NT2/D1 (cell line): ENCODE results near the gene CLEC4D.
"Not testable (repeated sequence)": the region's sequence is repeated elsewhere in the genome, so short reads cannot be mapped to it uniquely, and the experiment has no call there.

Source experiments
- DNase-seq: peaks from one replicate; pipeline ENCODE4 v3.0.0-alpha.2; 2011; ENCODE audit warnings: low read depth, low spot score
- H3K27me3 ChIP-seq: 2 replicates; pipeline ENCODE4 v1.6.0; 2011; ENCODE audit warnings: mild to moderate bottlenecking; ENCODE audit not compliant: insufficient read length, insufficient read depth
- H3K36me3 ChIP-seq: 2 replicates; pipeline ENCODE4 v1.6.1; 2011; ENCODE audit warnings: mild to moderate bottlenecking, low read length, mixed read lengths; ENCODE audit not compliant: insufficient read depth, insufficient read length
- H3K4me1 ChIP-seq: 2 replicates; pipeline ENCODE4 v1.5.1; 2011; ENCODE audit not compliant: insufficient read depth, insufficient read length
- H3K4me3 ChIP-seq: 2 replicates; pipeline ENCODE4 v1.5.1; 2011; ENCODE audit warnings: low read depth; ENCODE audit not compliant: insufficient read length
- H3K9ac ChIP-seq: 2 replicates; pipeline ENCODE4 v1.6.0; 2011; ENCODE audit warnings: low read depth; ENCODE audit not compliant: insufficient read length
- H3K9me3 ChIP-seq: 2 replicates; pipeline ENCODE4 v1.5.1; 2011; ENCODE audit warnings: mild to moderate bottlenecking, low read length; ENCODE audit not compliant: insufficient read depth
- SUZ12 ChIP-seq: IDR thresholded peaks from 2 replicates; pipeline ENCODE4 v1.6.1; 2011; ENCODE audit not compliant: insufficient read length, insufficient read depth; ENCODE audit errors: extremely low read depth
- YY1 ChIP-seq: IDR thresholded peaks from 2 replicates; pipeline ENCODE4 v1.6.1; 2011; ENCODE audit not compliant: insufficient read length, insufficient read depth
- ZNF274 ChIP-seq: IDR thresholded peaks from 2 replicates; pipeline ENCODE4 v1.6.1; 2011; ENCODE audit warnings: mild to moderate bottlenecking, low read depth, low read length

The CLEC4D gene

DNA sequence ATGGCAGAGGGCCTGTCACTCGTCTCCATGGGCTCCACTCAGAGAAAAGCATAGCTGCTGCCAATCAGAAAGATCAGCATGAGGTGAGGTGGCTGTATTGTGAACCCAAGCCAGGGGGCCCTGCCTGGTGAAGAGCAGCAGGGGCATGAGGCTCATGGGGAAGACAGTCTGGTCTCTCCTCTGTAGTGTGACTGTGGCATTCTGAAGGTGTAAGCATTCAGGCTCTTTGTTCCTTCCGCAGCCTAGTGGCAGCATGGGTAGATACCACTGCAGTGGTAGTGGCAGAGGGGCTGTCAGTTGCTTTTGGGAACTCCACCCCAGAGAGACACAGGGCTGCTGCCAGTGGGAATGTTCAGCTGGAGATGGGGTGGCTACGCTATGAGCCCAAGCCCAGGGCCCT is 5.1 kb upstream of the CLEC4D start:
- Histone ChIP-seq H3K27me3 (no peaks in the 10 kb centered on the region), H3K4me1 (peaks cover 19% of the 10 kb centered on the region), H3K9ac (peak overlapping the region; percentile 29), H3K4me3 (no peak overlapping the region), H3K9me3 (no peaks in the 10 kb centered on the region; the same call in 1 of the 2 replicates), H3K36me3 (no peaks in the 10 kb centered on the region)
- TF ChIP-seq YY1 = no peak
- no peak for DNase-seq

DNA sequence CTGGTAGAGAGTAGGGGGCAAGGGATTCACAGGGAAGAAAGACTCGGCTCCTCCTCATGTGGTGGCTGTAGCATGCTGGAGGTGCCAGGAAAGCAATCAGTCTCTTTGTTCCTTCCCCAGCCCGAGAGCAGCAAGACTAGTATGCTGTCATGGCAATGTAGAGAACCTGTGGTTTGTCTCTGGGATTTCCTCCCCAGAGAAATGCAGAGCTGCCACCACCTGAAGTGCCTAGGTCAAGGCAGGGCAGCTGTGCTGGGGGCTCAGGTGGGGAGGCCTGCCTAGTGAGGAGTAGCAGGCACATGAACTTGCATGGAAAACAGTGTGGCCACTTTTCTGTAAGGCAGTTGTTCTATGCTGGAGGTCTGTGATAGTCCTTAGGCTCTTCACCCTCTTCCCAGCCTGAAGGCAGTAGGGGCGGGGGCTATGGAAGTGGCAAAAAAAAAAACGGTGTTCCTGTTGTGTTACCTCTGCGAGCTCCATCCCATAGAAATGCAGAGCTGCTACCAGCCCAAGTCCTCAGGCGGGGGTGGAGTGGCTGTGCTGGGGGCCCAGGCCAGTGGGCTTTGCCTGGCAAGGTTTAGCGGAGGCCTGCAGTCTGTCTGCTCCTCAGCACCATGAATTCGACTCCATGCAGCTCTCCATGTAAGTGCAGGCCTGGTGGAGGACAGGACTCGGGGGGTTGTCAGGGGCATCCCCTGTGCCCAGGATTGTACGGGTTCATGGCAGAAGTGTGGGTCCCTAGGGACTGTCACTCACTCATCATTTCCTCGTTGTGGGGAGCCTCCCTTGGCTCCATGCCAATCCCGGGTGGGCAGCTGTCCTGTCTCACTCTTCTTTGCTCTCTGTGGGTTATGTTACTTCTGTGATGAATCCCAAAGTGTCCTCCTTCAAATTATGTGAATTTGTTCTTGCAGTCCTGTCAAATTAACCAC is 4.1 kb upstream of the CLEC4D start:
- TF ChIP-seq YY1 (no peak), SUZ12 (no peak), ZNF274 (no peak)
- peak overlapping the region; percentile 2 for H3K4me3 ChIP-seq
- peak overlapping the region; percentile 65 for H3K9ac ChIP-seq
- no peaks in the 10 kb centered on the region for H3K36me3 ChIP-seq
- no peaks in the 10 kb centered on the region for H3K27me3 ChIP-seq
- peak; percentile 90 for DNase-seq
- H3K9me3 ChIP-seq = no peaks in the 10 kb centered on the region; the same call in 1 of the 2 replicates
- peaks cover 19% of the 10 kb centered on the region for H3K4me1 ChIP-seq

DNA sequence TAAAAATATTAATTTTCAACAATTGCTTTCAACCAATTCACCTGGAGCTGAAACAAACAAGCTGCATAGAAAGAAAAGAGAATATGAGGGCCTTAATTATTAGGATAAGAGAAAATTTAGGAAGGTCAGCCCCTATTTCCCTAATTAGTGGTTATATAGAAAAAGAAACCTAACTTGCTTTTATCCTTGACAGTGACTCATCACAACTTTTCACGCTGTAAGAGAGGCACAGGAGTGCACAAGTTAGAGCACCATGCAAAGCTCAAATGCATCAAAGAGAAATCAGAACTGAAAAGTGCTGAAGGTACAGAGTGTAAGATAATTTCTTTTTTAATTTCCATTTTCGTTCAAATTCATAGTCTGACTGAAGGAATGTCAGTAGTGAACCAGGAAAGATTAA is 4.7 kb downstream of the CLEC4D start:
- Histone ChIP-seq H3K27me3 (no peaks in the 10 kb centered on the region), H3K4me3 (no peak overlapping the region), H3K9ac (no peak overlapping the region), H3K36me3 (no peaks in the 10 kb centered on the region), H3K4me1 (no peaks in the 10 kb centered on the region), H3K9me3 (no peaks in the 10 kb centered on the region)
- DNase-seq = no peak
- TF ChIP-seq ZNF274 (no peak), SUZ12 (no peak), YY1 (no peak)

DNA sequence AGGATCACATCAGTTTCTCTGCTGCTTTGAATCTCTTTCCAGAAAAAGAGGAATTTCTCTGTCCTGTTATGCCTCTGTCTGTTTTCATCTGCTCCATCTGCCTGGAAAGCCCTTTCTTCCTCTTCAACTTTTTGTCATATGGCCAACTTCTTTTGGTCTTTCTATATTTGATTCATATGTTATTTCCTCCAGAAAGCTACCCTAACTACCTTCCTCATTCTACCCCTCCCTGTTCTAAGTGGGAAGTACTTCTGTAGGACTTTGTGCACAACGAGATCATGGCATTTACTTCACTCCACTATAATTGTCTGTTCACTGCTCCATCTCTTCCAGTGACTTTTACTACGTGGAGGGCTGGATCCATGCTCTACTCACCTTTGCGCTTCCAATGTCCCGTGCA is 5.9 kb downstream of the CLEC4D start:
- H3K4me3 ChIP-seq = no peak overlapping the region

DNA sequence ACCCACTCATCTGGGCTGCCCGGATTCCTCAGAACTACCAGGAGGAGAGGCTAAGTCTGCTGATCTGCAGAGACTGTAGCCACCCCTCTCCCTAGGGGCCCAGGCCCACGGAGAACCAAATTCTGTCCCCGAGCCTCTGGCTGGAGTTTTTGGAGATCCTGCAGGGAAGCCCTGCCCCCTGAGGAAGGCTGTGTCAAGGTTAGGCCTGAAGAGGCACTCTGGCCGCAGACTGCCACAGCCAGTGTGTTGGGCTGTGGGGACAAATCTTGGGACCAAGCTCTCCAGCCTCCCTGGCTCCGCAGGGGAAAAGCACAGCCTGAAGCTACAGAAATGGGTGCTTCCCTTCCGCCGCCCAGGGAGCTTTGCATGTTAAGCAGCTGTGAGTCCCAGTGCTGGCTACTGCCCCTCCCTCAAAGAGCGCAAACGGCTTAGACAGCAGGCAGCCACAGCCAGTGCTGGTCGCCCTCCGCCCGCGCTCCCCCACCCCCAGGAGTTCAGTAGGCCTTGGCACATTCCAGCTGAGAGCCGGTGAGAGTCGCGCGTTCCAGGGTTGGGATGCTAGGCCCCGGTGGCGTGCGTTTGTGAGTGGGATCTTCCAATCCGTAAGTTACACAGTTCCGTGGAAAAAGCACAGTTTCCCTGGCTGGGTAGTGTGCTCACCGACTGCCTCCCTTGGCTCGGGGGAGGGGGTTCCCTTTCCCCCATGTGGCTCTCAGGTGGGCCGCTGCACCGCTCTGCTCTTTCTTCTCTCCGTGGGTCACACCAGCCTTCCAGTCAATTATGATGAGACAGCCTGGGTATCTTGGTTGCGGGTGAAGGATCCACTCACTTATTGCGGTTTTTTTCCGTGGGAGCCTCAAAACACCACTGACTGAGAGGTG is 14.2 kb downstream of the CLEC4D start:
- peak overlapping the region; percentile 5 for H3K9ac ChIP-seq
- peaks cover 10% of the 10 kb centered on the region for H3K4me1 ChIP-seq
- TF ChIP-seq SUZ12 (no peak), YY1 (no peak), ZNF274 (no peak)
- peak overlapping the region; percentile 0 for H3K4me3 ChIP-seq
- H3K27me3 ChIP-seq = no peaks in the 10 kb centered on the region
- no peak for DNase-seq
- no peaks in the 10 kb centered on the region for H3K36me3 ChIP-seq
- H3K9me3 ChIP-seq = 0 out of 2 replicates have a peak, but pooled peaks cover 8% of the 10 kb centered on the region

More for the DNA sequence above, 5.9 kb downstream of the CLEC4D start:
- Histone ChIP-seq H3K36me3 (no peaks in the 10 kb centered on the region), H3K9me3 (no peaks in the 10 kb centered on the region), H3K9ac (no peak overlapping the region), H3K27me3 (no peaks in the 10 kb centered on the region), H3K4me1 (no peaks in the 10 kb centered on the region)
- no peak for DNase-seq
- TF ChIP-seq SUZ12 (no peak), ZNF274 (no peak), YY1 (no peak)

DNA sequence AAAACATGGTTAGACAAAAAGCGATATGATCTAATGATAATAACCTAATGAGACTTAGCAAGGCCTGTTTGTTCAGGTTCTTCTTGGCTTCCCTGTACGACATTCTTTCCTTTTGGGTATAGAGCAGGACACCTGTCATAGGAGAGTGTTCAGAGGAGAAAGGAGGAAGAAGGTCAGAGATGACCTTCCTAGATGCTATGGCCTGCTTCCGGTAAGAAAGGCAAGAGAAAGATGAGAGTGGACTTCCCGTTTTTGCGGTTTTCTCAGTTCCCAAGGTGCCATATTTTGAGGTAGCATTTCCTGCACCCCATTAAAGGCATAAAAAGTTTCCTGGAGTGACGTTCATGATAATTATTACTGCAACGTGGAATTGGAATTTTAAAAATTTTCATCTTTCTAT is 18.7 kb downstream of the CLEC4D start:
- TF ChIP-seq ZNF274 = no peak
- no peak for TF ChIP-seq YY1
- no peak for TF ChIP-seq SUZ12
- no peak for DNase-seq
- Histone ChIP-seq H3K9ac (no peak overlapping the region), H3K36me3 (no peaks in the 10 kb centered on the region), H3K4me1 (peaks cover 8% of the 10 kb centered on the region), H3K9me3 (no peaks in the 10 kb centered on the region), H3K4me3 (no peak overlapping the region), H3K27me3 (no peaks in the 10 kb centered on the region)

DNA sequence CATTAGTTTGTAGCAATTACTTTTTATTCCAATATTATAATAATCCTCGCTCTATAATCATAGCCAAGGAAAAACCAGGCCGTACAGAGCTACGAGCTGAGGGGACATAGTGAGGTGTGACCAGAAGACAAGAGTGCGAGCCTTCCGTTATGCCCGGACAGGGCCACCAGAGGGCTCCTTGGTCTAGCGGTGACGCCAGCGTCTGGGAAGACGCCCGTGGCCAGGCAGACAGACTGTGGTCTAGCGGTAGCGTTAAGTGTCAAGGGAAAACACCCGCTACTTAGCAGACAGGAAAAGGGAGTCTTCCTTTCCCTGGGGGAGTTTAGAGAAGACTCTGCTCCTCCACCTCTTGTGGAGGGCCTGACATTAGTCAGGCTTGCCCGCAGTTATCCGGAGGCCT is 24.5 kb downstream of the CLEC4D start:
- not testable (repeated sequence) for H3K4me3 ChIP-seq, H3K4me1 ChIP-seq, H3K27me3 ChIP-seq, H3K36me3 ChIP-seq, DNase-seq, H3K9ac ChIP-seq
- peaks cover 12% of the 10 kb centered on the region; the same call in 1 of the 2 replicates for H3K9me3 ChIP-seq

DNA sequence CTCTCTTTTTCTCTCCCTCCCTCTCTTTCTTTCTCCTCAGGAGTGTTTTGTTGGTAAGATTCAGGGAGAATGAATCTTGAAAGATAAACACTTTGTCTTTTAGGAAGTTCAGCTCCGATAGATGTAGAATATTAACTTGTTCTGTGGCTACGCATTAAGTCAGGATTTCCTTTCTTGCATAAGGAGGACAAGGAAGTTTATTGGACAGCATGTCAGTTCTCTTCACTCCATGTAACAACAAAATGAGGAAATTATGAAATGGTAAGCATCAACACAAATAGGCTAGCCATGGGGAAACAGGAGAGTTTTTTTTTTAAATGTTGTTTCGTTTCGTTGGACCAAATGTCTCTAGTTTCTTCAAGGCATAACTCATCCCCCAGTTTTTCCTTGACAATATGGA is 27.5 kb downstream of the CLEC4D start, which contains the start of gene CLEC4E:
TSS of gene CLEC4E (minus strand) at position 75 of the 400 bp plus-strand sequence. CDS start 108 bp downstream, outside the sequence.
- H3K4me1 ChIP-seq, DNase-seq, H3K4me3 ChIP-seq, H3K27me3 ChIP-seq, H3K36me3 ChIP-seq, H3K9ac ChIP-seq: not testable (repeated sequence)
- peaks cover 12% of the 10 kb centered on the region; the same call in 1 of the 2 replicates for H3K9me3 ChIP-seq
